Nephron progenitor cell (in vitro differentiated cells): ENCODE results near the gene MYEOV.

Experiments used
- DNase-seq: peaks from one replicate; pipeline ENCODE4 v3.0.0; 2021
- H3K27ac Mint-ChIP-seq: 2 replicates; pipeline ENCODE4 v1.8.0; 2021; ENCODE audit warnings: mild to moderate bottlenecking, moderate library complexity, mixed read lengths
- H3K27me3 Mint-ChIP-seq: 2 replicates; pipeline ENCODE4 v1.8.0; 2021; ENCODE audit warnings: mild to moderate bottlenecking, low read depth, mixed read lengths; ENCODE audit not compliant: poor library complexity
- H3K36me3 Mint-ChIP-seq: 2 replicates; pipeline ENCODE4 v1.8.0; 2021; ENCODE audit warnings: low read depth, mixed read lengths
- H3K4me1 Mint-ChIP-seq: 2 replicates; pipeline ENCODE4 v1.8.0; 2021; ENCODE audit warnings: mixed read lengths
- H3K4me3 Mint-ChIP-seq: 2 replicates; pipeline ENCODE4 v1.8.0; 2021; ENCODE audit warnings: mild to moderate bottlenecking, moderate library complexity, mixed read lengths
- H3K9me3 Mint-ChIP-seq: 2 replicates; pipeline ENCODE4 v1.8.0; 2021; ENCODE audit warnings: mild to moderate bottlenecking, moderate library complexity, mixed read lengths
- TF ChIP-seq, protein P1 (sequence below): fragments of 200-600 bp; sonication (generic); IDR thresholded peaks from 2 replicates; pipeline ENCODE4 v1.5.0; 2021; ENCODE audit warnings: antibody characterized with exemption

Gene MYEOV

DNA sequence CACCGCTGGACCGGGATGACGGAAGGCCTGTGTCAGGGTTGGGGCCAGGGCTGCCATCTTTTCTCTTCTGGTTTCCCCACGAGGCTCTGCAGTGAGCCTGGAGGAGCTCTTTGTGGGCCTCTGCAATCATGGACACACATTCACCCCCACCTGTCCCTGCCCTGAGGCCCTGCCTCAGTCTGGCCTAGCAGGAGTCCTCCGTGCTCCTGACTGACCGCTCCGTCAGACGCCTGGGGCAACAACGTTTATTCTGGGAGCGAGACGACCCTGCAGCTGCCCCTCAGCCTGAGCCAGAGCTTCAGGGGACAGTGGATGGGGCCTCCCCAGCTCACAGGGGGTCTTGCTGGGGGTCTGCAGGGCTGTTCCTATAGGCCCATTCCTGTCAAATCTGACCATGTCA, 8.2 kb upstream of the MYEOV start:
- H3K4me1 Mint-ChIP-seq: peaks cover 28% of the 10 kb centered on the region
- H3K27ac Mint-ChIP-seq: peak overlapping the region; percentile 92
- H3K27me3 Mint-ChIP-seq: peaks cover 13% of the 10 kb centered on the region
- DNase-seq: no peak
- no peak overlapping the region for H3K4me3 Mint-ChIP-seq
- H3K36me3 Mint-ChIP-seq: peaks cover 5% of the 10 kb centered on the region
- peaks cover 11% of the 10 kb centered on the region for H3K9me3 Mint-ChIP-seq
- TF ChIP-seq, protein P1, sequence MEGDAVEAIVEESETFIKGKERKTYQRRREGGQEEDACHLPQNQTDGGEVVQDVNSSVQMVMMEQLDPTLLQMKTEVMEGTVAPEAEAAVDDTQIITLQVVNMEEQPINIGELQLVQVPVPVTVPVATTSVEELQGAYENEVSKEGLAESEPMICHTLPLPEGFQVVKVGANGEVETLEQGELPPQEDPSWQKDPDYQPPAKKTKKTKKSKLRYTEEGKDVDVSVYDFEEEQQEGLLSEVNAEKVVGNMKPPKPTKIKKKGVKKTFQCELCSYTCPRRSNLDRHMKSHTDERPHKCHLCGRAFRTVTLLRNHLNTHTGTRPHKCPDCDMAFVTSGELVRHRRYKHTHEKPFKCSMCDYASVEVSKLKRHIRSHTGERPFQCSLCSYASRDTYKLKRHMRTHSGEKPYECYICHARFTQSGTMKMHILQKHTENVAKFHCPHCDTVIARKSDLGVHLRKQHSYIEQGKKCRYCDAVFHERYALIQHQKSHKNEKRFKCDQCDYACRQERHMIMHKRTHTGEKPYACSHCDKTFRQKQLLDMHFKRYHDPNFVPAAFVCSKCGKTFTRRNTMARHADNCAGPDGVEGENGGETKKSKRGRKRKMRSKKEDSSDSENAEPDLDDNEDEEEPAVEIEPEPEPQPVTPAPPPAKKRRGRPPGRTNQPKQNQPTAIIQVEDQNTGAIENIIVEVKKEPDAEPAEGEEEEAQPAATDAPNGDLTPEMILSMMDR: no peak

DNA sequence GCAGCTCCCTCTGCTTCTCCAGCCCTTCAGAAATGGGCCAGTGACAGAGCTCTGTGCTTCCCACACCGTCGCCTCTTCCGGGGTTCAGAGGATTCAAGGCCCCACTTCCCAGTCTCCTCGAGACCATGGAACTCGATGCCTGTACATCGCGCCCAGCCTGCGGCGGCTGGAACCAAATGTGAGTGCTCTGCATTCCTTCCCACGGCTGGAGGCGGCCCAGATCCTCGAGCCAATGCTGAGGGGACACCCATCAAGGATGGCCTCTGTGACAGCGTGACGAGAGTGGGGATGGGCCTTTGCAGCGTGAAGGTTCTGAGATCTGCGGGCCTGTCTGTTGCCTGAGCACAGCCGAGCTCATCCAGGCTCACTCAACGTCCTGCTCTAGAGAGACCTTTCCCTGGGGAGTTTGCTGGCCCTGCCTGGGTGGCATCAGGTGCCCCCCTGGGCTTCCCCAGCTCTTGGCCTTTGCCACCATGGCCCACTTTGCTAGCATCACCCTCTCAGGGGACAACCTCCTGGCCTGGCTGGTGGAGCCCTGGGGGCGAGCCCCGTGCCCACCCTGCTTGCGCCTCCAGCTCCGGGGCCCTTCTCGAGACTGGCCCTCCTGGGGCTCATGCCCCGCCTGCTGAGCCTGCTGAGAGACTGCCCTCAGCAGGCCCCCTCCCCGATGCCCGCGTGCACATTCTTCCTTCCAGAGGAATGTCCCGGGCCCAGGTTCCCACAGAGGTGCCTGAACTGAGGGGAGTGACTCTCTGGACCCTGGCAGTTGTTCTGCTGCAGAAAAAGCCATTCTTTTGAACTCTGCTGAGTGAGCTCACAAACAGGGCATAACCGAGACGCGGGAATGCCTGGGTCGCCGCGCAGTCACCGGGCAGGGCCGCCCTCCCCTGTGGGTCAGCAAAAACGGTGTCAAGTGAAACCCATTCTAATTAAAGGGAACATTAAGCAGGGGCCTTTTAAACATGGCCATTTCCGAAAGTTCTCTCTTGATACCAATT, 7.3 kb upstream of the MYEOV start:
- peak; percentile 43 for DNase-seq
- Mint-ChIP-seq H3K27ac (no peak overlapping the region), H3K4me1 (peaks cover 28% of the 10 kb centered on the region), H3K36me3 (peaks cover 5% of the 10 kb centered on the region), H3K9me3 (peaks cover 11% of the 10 kb centered on the region), H3K27me3 (peaks cover 13% of the 10 kb centered on the region), H3K4me3 (no peak overlapping the region)
- TF ChIP-seq, protein P1: no peak

DNA sequence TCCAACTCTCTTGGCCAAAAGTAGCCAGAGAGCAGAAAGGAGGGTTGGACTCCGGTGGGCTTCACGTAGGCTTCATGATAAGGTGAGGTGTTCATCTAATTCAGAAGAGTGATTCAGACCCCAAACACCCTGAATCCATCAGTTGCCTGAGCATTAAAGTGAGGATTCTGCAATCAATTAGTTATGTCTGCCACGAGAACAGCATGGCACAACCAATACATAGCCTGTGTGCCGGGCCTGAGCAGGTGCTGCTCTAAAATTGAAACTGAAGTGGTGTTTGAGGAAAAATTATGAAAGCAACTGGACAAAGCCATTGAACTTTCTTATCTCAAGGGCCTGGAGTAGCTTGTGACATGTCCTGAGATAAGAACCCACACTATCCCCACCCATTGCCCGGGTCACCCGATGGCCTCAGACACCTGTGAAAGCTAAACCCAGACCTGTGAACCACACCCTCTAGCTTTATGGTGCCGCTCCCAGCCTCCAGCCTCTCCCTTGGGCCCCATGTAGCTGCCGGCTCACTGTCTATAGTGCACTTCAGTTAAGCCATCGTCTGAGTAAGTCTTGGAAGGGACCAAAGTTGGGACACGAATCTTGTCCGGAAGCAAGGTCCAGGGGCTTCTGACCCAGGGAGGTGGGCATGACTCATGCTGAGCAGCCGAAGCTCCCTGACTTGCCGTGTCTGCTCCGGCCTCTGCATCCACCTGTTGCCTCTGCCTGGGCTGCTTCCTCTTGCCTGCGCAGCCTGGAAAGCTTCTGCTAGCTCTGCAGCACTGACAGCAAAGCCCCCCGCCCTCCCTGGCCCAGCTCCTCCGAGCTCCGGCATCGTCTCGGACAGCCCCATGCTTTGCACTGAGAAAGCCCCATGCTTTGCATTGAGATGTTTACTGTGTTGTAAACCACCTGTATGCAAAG, 5.7 kb upstream of the MYEOV start:
- no peak overlapping the region for H3K27ac Mint-ChIP-seq
- H3K36me3 Mint-ChIP-seq: peaks cover 3% of the 10 kb centered on the region
- no peak for DNase-seq
- TF ChIP-seq, protein P1: no peak
- H3K4me3 Mint-ChIP-seq: no peak overlapping the region
- H3K4me1 Mint-ChIP-seq: peaks cover 28% of the 10 kb centered on the region
- H3K9me3 Mint-ChIP-seq: peaks cover 10% of the 10 kb centered on the region
- peaks cover 13% of the 10 kb centered on the region for H3K27me3 Mint-ChIP-seq

DNA sequence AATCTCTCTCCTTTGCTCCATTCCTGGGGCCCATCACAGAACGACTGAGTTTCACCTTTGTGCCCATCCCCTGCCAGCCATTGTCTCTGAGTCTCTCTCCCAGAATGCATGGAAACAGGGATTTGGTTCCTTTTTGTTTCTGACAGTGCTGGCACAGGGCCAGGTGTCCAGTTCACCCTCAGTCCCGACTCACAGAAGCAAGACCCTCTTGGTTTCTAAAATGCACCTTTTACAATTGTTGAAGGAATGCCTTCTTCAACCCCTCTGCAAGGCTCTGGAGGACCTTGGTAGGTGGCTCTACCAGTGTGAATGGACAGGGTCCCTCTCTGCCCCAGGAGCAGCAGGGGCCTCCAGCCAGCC, 5.1 kb upstream of the MYEOV start:
- DNase-seq: no peak
- Mint-ChIP-seq H3K36me3 (no peaks in the 10 kb centered on the region), H3K27ac (no peak overlapping the region), H3K27me3 (peaks cover 13% of the 10 kb centered on the region), H3K4me3 (no peak overlapping the region), H3K4me1 (peaks cover 28% of the 10 kb centered on the region), H3K9me3 (peaks cover 7% of the 10 kb centered on the region)
- TF ChIP-seq, protein P1: no peak

DNA sequence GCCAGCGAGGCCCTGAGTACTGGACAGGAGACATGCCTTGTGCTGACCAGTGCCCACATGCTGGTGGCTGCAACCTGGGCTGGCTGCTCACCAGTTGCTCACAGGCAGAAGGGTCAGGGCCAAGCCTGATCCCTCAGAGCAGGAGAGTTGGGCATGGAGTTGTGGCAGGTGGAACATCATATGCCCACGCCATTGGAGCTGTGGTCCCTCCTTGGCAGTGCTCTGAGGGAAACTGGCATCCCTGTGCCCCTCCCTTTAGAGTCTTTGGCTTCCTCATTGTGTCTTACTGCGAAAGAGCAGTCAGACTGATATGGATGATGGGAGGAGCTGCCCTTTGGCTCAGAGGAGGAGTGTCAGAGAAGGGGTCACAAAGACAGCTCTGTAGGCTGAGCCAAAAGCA, 3.1 kb upstream of the MYEOV start:
- no peak for DNase-seq
- TF ChIP-seq, protein P1: no peak

More for the DNA sequence above, 3.1 kb upstream of the MYEOV start:
- Mint-ChIP-seq H3K9me3 (peaks cover 7% of the 10 kb centered on the region), H3K4me3 (no peak overlapping the region), H3K36me3 (no peaks in the 10 kb centered on the region), H3K4me1 (peaks cover 31% of the 10 kb centered on the region), H3K27ac (no peak overlapping the region), H3K27me3 (peaks cover 14% of the 10 kb centered on the region)
